GM13977 (cell line): ENCODE measurements around the gene GFOD2.
"Not testable (repeated sequence)": the region's sequence is repeated elsewhere in the genome, so short reads cannot be mapped to it uniquely, and the experiment has no call there.

Source experiments
- DNase-seq: peaks from one replicate; pipeline ENCODE4 v3.0.0; 2012; ENCODE audit warnings: low spot score
- in situ Hi-C: fragments of 300-500 bp; cut with MboI; formaldehyde crosslinking; loops from one replicate; pipeline ENCODE4 v1.12.0; 2022; ENCODE audit warnings: low sequenced_read_pairs, low pct_unique_long_range_greater_than_20kb, mixed read lengths, inconsistent platforms; ENCODE audit not compliant: unreplicated experiment
- TF ChIP-seq, protein P1 (sequence below): IDR thresholded peaks from 2 replicates; pipeline ENCODE4 v1.5.1; 2012; ENCODE audit warnings: mild to moderate bottlenecking, control low read depth; ENCODE audit not compliant: insufficient read depth; ENCODE audit errors: extremely low read depth, missing control alignments

GFOD2 gene

DNA sequence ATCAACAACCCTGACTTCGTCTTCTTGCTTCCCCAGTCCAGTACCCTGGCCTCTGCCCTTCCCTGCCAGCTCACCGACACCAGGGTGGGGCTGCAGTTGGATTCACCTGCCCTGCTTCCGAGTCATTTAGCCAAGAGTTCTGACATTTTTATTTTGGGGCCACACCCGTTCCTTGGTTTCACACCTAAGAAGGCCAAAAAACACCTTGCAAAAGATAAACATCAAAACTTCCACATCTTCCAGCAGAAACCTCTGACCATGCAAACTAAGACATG is 41.8 kb upstream of the GFOD2 start:
- TF ChIP-seq, protein P1, sequence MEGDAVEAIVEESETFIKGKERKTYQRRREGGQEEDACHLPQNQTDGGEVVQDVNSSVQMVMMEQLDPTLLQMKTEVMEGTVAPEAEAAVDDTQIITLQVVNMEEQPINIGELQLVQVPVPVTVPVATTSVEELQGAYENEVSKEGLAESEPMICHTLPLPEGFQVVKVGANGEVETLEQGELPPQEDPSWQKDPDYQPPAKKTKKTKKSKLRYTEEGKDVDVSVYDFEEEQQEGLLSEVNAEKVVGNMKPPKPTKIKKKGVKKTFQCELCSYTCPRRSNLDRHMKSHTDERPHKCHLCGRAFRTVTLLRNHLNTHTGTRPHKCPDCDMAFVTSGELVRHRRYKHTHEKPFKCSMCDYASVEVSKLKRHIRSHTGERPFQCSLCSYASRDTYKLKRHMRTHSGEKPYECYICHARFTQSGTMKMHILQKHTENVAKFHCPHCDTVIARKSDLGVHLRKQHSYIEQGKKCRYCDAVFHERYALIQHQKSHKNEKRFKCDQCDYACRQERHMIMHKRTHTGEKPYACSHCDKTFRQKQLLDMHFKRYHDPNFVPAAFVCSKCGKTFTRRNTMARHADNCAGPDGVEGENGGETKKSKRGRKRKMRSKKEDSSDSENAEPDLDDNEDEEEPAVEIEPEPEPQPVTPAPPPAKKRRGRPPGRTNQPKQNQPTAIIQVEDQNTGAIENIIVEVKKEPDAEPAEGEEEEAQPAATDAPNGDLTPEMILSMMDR: no peak
- in situ Hi-C loops: no loop called here
- no peak for DNase-seq

- in situ Hi-C loops: no loop called here
- DNase-seq: no peak
- TF ChIP-seq, protein P1: no peak
Observed at GRCh38 chr16:67760206-67760955, 41.3 kb upstream of the GFOD2 start.

GRCh38 chr16:67758966-67759365 is 39.9 kb upstream of the GFOD2 start:
- in situ Hi-C loops: no loop called here
- DNase-seq: no peak
- TF ChIP-seq, protein P1: no peak

DNA sequence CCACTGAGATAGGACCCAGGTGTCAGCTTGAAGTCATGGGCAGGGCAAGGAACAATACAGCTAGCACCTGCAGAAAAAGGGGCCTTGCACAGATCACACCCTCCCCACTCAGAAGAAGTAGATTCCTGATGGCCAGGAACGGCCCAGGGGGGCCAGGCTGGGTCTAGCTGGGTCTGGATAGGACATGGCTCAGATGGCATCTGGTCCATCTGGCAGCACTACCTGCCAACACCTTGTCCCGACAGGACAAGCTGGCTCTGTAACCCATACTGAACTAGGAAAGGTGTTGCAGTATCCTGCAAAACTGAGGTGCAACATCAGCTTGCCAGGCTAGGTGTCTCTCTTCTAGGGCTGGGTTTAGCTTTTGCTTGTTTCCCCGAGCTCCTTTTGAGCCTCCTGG is 38.9 kb upstream of the GFOD2 start:
- no peak for DNase-seq
- TF ChIP-seq, protein P1: no peak
- in situ Hi-C loops: no loop called here

DNA sequence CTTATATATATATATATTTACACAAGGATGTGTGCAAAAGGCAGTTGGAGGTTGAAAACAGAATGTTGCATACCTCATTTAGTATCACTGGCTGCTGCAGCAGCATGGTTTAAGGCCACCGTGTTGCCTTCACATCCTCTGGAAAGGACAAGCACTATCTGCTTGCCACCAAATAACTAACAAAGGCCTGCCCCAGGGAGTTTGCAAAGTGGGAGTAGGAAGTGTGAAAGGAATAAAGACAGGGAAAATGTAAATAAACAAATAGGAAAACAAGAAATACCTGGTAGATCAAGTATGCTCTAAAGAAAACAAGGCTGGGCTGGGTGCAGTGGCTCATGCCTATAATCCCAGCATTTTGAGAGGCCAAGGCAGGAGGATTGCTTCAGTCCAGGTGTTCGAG is 33.5 kb upstream of the GFOD2 start:
- in situ Hi-C loops: no loop called here
- DNase-seq: no peak
- TF ChIP-seq, protein P1: no peak

GRCh38 chr16:67751331-67751730 is 32.2 kb upstream of the GFOD2 start:
- in situ Hi-C loops, DNase-seq: not testable (repeated sequence)

DNA sequence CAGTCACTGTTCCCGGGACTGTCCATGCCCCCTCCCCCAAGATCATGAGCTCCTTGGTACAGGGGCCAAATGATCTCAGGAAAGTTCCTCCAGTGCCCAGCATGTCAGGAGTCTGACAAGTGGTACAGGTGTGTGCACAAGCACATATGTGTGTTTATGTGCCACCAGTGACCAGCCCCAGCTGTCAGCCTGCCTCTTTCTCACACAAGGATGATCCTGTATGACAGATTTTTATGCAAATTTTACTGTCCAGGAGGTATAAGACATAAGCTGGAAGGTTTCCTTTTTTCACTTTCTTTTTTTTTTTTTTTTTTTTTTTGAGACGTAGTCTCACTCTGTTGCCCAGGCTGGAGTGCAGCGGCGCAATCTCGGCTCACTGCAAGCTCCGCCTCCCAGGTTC is 31.4 kb upstream of the GFOD2 start:
- no peak for DNase-seq
- in situ Hi-C loops: no loop called here
- TF ChIP-seq, protein P1: no peak
